GM21619 (cell line): ENCODE results near the gene SATB2.

Experiments
- ATAC-seq: cut with Tn5 transposase; IDR thresholded peaks from one replicate; pipeline ENCODE4 v1.9.1; 2021; ENCODE audit not compliant: unreplicated experiment

The SATB2 gene

GRCh38 chr2:199457147-199458008 lies at the start of gene SATB2:
TSS of gene SATB2 (minus strand) at chr2:199457939. CDS start at chr2:199456037, 1,902 bp downstream.
- ATAC-seq = no peak

DNA sequence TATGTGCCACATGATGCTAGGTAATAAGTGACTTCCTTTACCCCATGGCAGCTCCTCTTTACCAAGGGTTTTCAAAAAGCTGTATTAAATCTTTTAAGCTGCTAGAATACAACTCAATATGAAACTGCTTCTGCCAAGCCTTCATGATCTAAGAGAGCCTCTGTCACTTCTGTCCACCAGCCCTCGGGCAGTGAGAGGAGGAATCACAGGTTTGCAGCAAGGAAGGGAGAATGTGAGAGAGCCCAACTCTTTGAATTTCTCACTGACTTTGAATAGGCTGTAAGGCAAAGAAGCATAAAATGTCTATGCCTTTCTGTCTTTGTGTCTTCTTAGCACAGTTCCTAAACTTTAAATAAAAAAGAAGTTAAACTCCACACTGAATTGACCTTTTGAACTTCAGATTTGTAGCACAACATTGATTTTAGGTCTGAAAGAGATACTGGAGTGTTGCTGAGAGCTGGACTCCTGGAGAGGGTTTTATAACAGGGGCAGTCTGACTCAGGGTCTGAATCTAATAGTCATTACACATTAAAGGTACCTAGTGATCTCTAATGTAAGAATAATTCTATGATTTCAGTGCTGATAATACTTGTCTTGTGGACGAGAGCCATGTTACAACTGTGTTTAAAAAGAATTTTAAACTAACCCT lies 48.1 kb upstream of the SATB2 start:
- no peak for ATAC-seq

- ATAC-seq = no peak
These were observed 45.4 kb upstream of the SATB2 start for GRCh38 chr2:199503148-199503547.

DNA sequence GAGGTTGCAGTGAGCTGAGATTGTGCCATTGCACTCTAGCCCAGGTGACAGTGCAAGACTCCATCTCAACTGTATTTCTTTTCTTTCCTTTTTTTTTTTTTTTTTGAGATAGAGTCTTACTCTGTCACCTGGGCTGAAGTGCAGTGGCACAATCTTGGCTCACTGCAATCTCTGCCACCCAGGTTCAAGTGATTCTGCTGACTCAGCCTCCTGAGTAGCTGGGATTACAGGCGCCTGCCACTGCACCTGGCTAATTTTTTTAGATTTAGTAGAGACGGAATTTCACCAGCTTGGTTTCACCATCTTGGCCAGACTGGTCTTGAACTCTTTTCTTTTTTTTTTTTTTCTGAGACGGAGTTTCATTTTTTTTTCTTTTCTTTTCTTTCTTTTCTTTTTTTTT lies 41.3 kb upstream of the SATB2 start:
- no peak for ATAC-seq

GRCh38 chr2:199495147-199495546 lies 37.4 kb upstream of the SATB2 start:
- no peak for ATAC-seq

- ATAC-seq = no peak
These were observed 32.3 kb upstream of the SATB2 start for GRCh38 chr2:199490049-199490448.

- no peak for ATAC-seq
These were observed 31.1 kb upstream of the SATB2 start for GRCh38 chr2:199488772-199489400.

DNA sequence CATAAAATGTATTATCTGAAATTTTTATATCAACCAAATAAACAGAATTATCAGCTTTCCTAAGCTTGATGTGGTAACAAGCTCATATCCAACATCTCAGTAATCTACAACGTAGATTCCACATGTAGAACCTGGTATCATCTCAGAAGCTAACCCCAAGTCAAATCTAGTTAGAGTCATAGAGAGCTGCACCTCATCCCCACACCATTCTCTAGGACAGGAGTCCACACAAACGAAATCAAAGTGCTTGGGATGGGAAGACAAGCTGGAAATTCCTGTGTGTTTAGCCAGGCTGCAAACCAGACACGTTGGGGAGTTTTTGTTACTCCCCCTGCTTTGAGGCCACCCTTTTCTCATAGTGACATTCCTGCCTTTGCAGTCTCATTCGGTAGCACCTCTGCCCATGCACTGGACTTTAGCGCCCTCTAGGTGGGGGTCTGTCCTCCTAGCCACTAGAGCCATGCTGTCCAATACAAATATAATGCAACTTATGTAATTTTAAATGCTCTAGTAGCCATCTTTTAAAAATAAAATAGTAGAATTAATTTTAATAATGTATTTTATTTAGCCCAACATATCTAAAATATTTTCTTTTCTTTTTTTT lies 28.1 kb upstream of the SATB2 start:
- ATAC-seq = peak; percentile 69

GRCh38 chr2:199484927-199485326 lies 27.2 kb upstream of the SATB2 start:
- ATAC-seq = no peak

DNA sequence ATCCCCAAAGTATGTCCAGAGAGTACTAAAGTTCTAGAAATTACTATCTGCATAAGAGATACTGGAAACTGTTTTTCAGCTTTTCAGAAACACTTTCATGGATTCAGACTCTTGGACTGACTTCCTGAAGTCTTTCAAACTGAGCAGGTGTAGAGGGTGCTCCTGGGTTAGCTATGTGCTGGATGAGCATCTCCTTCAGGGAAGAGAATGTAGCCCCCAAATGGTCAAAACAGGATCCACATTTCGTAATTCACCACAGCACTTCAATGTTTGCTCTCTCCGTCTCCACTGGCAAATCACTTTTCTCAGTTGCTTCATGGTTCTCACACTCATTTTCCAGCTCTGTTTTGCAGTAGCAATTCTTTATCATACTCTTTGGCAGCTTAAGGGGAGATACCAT lies 23.2 kb upstream of the SATB2 start:
- no peak for ATAC-seq

DNA sequence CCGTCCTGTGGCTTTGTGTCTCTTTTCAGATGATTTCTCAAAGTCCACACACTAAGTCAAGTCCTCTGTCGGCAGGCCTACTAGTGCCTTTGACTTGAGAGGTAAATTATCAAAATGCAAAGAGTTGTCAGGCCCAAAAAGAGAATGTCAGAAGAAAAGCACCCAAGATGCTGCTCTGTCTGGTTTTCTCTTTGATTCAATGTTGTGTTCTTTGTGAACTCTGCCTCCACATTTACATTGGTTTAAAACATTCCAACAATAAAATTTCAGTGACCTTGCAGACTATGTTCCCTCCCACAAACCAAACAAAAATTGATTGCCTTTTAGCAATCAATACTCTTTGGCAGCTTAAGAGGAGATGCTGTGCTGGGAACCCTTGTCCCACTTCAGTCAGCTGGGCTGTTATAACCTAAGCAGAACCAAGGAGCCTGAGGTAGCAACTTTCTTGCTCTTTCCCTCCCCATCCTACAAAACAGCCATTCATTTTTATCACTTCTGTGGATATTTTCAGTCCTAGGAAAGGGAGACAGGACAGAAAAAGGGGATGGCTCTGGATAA lies 19.6 kb upstream of the SATB2 start:
- no peak for ATAC-seq

DNA sequence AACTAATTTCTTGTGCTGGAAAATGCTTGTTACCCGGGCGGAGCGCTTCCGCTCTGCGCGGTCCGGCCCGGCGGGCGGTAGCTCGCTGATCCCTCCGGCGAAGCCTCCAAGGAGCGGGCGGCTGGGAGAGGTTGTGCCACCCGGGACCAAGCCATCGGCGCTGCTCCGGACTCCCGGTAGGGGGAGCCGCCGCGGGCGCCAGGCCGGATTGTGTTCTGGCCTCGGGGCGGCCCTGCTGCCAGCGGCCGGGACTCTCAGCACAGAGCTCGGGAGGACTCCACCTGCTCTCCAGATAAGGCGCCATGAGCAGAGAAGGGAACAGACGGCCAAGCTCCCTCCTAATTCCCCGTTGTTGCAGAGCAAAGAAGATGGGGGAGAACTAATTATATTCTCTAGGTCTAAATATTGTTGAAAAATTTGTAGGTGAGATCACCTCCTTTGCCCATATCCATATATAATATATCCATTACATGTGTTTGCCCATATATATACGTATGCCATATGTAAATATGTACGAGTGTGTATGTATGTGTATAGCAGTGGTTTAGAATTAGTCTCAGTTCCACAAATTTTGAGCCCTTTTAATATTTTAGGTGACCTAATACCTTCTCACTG lies 13.8 kb upstream of the SATB2 start:
- ATAC-seq = peak; percentile 79

DNA sequence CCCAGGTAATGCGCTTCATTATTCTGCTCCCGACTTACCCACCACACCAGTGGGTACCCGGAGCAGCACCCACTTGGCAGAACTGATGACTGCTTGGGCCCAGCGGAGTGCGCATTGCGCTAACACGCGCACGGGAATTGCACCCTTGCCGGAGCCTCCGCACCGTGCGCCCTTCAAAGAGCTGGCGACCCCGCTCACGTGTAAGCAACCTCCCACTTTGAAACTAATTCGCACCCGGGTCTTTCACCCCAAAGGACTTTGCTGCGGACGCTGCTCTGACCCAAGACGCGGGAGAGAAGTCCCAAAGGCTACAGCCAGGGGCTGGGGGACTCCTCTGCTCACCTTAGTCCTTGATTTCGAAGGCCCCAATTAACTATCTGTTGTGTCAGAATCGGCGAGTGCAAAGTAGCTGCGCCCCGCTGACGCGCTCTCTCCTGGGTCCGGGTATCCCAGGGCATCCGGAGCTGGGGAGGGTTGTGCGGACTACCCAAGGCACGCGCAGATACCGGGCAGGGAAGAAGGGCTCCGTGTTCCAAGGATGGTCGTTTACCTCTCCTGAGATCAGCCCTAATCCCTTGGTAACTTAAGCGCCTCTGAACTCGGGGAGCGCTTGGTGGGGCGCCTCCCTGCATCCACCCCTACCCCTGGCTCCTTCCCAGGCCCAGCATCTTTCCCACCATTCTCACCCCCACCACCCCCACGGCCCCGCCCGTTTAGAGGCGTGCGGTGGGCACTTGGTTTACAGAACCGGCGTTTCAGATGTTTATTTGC lies 13.1 kb upstream of the SATB2 start:
- ATAC-seq = no peak

DNA sequence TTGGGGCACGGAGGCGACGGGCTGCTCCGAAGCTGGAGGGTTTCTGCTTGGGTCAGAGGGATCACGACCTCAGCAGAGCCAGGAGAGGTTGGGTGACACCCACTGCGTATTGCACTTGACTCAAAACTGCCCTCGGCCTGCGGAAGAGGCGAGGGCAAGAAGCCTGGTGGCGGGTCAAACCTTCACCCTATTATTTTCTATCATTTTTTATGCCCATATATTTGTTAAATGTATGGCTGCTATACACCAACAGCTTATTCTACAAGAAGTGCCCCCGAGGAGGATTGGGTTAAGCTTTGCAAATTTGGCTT lies 12.6 kb upstream of the SATB2 start:
- no peak for ATAC-seq

DNA sequence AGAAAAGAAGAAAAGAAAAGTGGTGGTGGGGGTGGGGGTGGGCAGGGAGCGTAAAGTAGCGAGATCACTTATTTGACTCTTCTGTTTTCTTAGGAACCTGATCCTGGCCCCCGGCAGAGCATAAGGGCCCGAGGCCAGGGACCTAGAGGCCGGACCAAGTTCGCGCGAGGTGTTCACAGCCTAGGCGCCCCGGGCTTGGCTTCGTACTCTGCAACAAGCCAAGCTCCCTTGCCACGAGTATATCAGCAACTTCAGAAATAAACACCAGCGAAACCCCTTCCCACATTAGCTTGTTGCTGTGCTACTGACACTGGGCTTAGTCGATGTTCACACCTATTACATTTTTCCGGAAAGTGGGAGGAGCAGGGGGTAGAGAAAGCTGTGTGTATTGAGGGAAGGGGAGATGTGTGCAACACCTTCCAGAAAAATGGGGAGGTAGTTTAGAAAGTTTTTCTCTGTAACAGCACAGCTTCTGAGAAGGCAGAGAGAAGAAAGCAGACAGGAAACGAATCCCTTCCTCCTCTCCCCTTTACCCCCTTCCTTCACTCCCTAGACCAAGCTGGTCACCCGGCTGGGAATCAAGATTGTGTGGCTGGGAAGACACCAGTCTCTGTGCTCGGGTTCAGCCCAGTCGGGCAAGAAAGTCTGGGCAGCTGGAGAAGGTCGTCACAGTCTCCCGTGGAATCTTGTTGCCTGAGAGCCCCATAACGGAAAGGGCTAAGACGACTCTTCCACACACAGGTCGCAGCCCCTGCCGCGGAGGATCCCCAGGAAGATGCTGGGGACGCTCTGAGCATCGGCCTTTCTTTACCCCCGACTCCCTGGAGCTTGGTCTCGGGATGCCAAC lies 12.0 kb upstream of the SATB2 start:
- ATAC-seq = no peak

DNA sequence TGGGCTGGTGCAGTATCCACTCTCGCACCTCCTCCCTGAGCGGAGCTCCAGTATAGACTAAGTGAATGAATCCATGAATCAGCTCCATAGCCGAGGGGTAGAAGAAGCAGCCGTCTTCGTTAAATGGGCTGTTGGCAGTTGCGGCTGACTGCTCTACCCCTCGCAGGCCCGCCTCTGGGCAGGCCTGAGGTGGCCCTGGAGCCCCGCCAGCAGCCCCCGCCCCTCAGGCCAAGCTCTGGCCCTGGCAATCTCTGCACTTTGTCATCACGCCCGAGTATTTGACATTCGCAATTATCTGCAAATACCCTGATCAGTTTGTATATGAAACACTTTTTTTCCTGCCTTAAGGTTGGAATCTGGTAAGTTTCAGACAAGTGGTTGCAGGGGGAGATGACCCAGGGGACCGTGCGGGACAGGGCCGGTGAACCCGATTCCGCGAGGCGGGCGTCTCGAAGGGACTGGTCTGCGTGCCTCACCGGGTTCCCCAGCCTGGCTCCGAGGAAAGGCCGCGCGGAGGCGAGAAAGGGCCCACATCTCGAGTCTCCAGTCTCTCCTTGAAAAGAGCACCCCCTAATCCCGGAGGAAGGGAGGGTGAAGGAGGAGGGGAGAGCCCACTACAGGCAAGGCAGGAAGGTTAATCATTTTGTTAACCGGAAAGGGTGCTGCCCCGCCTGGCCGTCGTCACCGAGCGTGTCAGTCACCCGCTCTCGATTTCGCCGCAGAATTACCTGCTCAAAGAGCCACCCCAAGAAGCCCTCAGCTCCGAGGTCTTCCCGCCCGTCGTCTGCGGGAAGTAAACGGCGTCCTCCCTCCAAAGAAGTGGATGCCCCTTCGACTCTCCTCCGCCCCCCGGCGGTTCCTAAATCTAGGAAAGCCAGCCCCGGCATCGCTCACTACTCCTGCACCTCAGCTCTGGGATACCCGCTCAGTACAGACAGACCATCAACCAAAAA lies 11.1 kb upstream of the SATB2 start:
- no peak for ATAC-seq

- ATAC-seq = no peak
These were observed 9.5 kb upstream of the SATB2 start for GRCh38 chr2:199467066-199467822.

GRCh38 chr2:199466692-199467065 lies 8.9 kb upstream of the SATB2 start:
- ATAC-seq = no peak
